K562 (cell line): ENCODE measurements around the gene NDUFAF3. TPM values are rescaled to one million over a fixed set of nuclear protein-coding genes. Genes with fewer than 3 reads are reported as not detected.

Source experiments
- MEF2A ChIP-seq: IDR thresholded peaks from 2 replicates; pipeline ENCODE4 v1.6.1; 2011; ENCODE audit warnings: low read depth, mild to moderate bottlenecking, low read length, moderate library complexity; ENCODE audit not compliant: control insufficient read depth
- NFIX ChIP-seq: fragments of 250-450 bp; sonication (Bioruptor Pico); IDR thresholded peaks from 2 replicates; pipeline ENCODE4 v1.4.0; 2020; ENCODE audit warnings: low read depth, mild to moderate bottlenecking, moderate library complexity
- SAFB2 ChIP-seq: fragments of 200-400 bp; formaldehyde crosslinking; IDR thresholded peaks from 2 replicates; pipeline ENCODE4 v1.6.1; 2018; ENCODE audit warnings: borderline replicate concordance, low read length, low read depth, moderate library complexity; ENCODE audit not compliant: severe bottlenecking
- SMC3 ChIP-seq: conservative IDR thresholded peaks from 2 replicates; pipeline ENCODE4 v1.6.1; 2011; ENCODE audit warnings: low read depth, low read length, improper control_type of control experiment; ENCODE audit not compliant: insufficient read depth
- polyA plus RNA-seq, 8 experiments: library from polyadenylated mRNA; depleted of rRNA in 4 of 8; stranded (reverse) in 5 of 8; unstranded in 3 of 8; fragments of >200 nt; fragmentation: Nextera tagmentation in 2 of 8; fragmentation: Illumina TruSeq in 1 of 8; extraction: Ambion mirVana in 2 of 8; extraction: Trizol in 1 of 8; gene quantifications; 2 replicates each; pipeline versions ENCODE4 v1.2.1 to v1.2.3, GENCODE V29; 2011 to 2014; ENCODE audit warnings: inconsistent platforms in 1 of 8, missing spikeins in 1 of 8
- total RNA-seq, 7 experiments: library from RNA; depleted of rRNA in 6 of 7; stranded (reverse); fragments of >200 nt in 6 of 7; fragmentation: Illumina TruSeq in 2 of 7; extraction: Trizol in 2 of 7; gene quantifications; 2 replicates each; pipeline versions ENCODE4 v1.2.1 to v1.2.3, GENCODE V29; 2011 to 2021; ENCODE audit warnings: low replicate concordance in 1 of 7
- TF ChIP-seq, protein P1 (sequence below), 2 experiments: fragments of 450-650 bp; formaldehyde crosslinking in 1 of 2; IDR thresholded peaks; 2 replicates each; pipeline versions ENCODE4 v1.4.0 to v1.6.1; 2014 to 2020; ENCODE audit warnings: mild to moderate bottlenecking in 2 of 2, borderline replicate concordance in 1 of 2, low read depth in 1 of 2
- TF ChIP-seq, protein P2 (sequence below): sonication (generic); formaldehyde crosslinking; IDR thresholded peaks from 2 replicates; pipeline ENCODE4 v1.8.0; 2023; ENCODE audit warnings: mild to moderate bottlenecking, missing genetic modification reagents

The NDUFAF3 gene
- total and polyA plus RNA-seq, 9 of the 15 experiments (the other 6 are each of a cell fraction or from before 2014, with no cell fraction given), result 17.0 to 127 (median 36.3) TPM

DNA sequence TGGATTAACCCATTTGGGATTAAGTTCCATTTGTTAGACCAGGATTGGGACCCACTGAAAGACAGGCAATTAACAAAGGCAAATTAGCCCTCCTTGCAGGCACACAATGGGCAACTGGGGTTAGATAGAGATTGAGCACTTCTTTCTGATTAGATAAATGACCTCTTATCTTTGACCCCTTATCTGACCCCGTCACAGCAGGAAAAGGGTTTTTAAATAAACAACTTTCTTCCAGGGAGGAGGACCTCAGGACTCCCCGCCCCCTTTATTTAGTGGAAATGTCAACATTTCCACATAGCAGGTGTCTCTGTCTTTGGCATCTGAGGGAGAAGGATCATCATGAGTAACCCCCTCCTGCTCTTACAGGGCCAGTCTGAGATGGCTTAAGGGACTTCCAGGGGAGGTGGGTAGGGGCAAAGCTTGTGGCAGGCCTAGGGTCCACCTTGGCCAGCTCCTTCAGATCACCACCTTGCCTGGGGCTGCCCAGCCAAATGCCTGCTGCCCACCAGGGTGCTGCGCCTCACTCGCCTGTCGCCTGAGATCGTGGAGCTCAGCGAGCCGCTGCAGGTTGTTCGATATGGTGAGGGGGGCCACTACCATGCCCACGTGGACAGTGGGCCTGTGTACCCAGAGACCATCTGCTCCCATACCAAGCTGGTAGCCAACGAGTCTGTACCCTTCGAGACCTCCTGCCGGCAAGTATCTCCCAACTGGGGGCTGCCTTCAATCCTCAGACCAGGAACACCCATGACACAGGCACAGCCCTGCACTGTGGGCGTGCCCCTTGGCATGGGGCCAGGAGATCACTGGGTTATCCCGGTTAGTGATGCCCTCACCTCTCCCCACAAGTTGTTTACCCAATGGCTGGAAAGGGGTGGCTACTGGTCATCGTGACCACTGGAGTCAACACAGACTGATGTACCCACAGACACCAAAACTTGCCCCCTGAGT is 17.3 kb upstream of the NDUFAF3 start (continued):
- TF ChIP-seq, protein P1, sequence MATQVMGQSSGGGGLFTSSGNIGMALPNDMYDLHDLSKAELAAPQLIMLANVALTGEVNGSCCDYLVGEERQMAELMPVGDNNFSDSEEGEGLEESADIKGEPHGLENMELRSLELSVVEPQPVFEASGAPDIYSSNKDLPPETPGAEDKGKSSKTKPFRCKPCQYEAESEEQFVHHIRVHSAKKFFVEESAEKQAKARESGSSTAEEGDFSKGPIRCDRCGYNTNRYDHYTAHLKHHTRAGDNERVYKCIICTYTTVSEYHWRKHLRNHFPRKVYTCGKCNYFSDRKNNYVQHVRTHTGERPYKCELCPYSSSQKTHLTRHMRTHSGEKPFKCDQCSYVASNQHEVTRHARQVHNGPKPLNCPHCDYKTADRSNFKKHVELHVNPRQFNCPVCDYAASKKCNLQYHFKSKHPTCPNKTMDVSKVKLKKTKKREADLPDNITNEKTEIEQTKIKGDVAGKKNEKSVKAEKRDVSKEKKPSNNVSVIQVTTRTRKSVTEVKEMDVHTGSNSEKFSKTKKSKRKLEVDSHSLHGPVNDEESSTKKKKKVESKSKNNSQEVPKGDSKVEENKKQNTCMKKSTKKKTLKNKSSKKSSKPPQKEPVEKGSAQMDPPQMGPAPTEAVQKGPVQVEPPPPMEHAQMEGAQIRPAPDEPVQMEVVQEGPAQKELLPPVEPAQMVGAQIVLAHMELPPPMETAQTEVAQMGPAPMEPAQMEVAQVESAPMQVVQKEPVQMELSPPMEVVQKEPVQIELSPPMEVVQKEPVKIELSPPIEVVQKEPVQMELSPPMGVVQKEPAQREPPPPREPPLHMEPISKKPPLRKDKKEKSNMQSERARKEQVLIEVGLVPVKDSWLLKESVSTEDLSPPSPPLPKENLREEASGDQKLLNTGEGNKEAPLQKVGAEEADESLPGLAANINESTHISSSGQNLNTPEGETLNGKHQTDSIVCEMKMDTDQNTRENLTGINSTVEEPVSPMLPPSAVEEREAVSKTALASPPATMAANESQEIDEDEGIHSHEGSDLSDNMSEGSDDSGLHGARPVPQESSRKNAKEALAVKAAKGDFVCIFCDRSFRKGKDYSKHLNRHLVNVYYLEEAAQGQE (IDR thresholded peaks at IDR 0.05; ENCODE audit: borderline replicate concordance), result no peak
- TF ChIP-seq, protein P1 (CRISPR knock-in tag; IDR thresholded peaks at IDR 0.05; ENCODE audit: low read depth), result no peak
- TF ChIP-seq SAFB2 (no peak), NFIX (0 out of 2 replicates have a peak, but pooled peaks have one; percentile 7), SMC3 (no peak), MEF2A (no peak)
- TF ChIP-seq, protein P2, sequence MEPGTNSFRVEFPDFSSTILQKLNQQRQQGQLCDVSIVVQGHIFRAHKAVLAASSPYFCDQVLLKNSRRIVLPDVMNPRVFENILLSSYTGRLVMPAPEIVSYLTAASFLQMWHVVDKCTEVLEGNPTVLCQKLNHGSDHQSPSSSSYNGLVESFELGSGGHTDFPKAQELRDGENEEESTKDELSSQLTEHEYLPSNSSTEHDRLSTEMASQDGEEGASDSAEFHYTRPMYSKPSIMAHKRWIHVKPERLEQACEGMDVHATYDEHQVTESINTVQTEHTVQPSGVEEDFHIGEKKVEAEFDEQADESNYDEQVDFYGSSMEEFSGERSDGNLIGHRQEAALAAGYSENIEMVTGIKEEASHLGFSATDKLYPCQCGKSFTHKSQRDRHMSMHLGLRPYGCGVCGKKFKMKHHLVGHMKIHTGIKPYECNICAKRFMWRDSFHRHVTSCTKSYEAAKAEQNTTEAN (CRISPR knock-in tag), result no peak
